ENCODE data around the gene ADCY1.

DNA sequence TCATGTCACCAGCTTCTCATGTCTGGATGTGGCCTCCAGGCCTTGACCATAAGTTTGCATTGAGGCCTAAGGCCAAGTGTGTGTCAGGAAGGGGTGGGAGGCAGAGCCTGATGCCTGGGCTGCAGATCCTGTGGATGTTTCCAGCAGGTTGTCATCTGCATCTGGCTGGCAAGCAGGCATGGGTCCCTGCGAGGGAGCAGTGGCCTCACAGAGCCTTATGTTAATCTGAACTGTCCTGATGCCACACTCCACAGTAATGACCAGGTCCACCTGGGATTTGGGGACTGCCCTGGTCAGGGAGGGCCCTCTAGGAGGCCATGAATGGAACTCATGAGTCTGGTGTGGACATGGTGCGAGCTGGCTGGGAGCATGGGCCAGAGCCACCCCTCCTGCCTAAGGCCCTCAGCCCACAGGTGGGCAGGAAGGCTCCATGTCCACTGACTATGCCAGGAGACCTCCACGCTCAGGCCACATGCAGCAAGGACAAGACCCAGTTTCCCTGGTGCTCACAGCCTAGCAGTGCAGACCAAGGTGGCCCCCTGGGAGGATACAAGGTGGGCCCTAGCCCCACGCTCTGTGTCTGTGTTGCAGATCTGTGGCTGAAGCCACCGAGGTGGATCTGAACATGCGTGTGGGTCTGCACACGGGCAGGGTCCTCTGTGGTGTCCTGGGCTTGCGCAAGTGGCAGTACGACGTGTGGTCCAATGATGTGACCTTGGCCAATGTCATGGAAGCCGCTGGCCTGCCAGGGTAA, 83.1 kb downstream of the ADCY1 start:
- TF ChIP-seq, protein P1, sequence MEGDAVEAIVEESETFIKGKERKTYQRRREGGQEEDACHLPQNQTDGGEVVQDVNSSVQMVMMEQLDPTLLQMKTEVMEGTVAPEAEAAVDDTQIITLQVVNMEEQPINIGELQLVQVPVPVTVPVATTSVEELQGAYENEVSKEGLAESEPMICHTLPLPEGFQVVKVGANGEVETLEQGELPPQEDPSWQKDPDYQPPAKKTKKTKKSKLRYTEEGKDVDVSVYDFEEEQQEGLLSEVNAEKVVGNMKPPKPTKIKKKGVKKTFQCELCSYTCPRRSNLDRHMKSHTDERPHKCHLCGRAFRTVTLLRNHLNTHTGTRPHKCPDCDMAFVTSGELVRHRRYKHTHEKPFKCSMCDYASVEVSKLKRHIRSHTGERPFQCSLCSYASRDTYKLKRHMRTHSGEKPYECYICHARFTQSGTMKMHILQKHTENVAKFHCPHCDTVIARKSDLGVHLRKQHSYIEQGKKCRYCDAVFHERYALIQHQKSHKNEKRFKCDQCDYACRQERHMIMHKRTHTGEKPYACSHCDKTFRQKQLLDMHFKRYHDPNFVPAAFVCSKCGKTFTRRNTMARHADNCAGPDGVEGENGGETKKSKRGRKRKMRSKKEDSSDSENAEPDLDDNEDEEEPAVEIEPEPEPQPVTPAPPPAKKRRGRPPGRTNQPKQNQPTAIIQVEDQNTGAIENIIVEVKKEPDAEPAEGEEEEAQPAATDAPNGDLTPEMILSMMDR (IDR thresholded peaks at IDR 0.05), result no peak
- TF ChIP-seq POLR2AphosphoS5 (IDR thresholded peaks at IDR 0.05), result no peak
- no peak for TF ChIP-seq POLR2A (IDR thresholded peaks at IDR 0.05)
- no peak for TF ChIP-seq EP300 (IDR thresholded peaks at IDR 0.05)

Measured in suprapubic skin (tissue), 4 donors.